Sciatic nerve (tissue), 2 donors: ENCODE measurements around the gene ACACB. TPM values are rescaled to one million over a fixed set of nuclear protein-coding genes. Genes with fewer than 3 reads are reported as not detected.
A peak's percentile ranks its signal among the peaks of the same experiment; 100 is the strongest.

Experiments
- ATAC-seq: fragments of 200-7000 bp; cut with Tn5 transposase; one replicate; pipeline ENCODE4 v1.9.1; 2020; ENCODE audit warnings: mild to moderate bottlenecking, moderate library complexity
- DNase-seq: peaks from one replicate; pipeline ENCODE4 v3.0.0-alpha.2; 2020; ENCODE audit warnings: low spot score
- intact Hi-C: fragments of 100-400 bp; cut with DNase I; formaldehyde crosslinking; loops from one replicate; pipeline ENCODE4 v1.14.2; 2022
- total RNA-seq: library from RNA; stranded (reverse); fragmentation: NEBNext Ultra II Directional; extraction: Animal tissue kit (Norgen Biotek cat#: 25700); gene quantifications from one replicate; pipeline ENCODE4 v1.2.1, GENCODE V29; 2021
- donor health status: DM: no; HTN: no; CAD: no.
- donor health status: DM: no; HTN: no; CAD: no.

ACACB gene
- total RNA-seq, result 112 TPM

DNA sequence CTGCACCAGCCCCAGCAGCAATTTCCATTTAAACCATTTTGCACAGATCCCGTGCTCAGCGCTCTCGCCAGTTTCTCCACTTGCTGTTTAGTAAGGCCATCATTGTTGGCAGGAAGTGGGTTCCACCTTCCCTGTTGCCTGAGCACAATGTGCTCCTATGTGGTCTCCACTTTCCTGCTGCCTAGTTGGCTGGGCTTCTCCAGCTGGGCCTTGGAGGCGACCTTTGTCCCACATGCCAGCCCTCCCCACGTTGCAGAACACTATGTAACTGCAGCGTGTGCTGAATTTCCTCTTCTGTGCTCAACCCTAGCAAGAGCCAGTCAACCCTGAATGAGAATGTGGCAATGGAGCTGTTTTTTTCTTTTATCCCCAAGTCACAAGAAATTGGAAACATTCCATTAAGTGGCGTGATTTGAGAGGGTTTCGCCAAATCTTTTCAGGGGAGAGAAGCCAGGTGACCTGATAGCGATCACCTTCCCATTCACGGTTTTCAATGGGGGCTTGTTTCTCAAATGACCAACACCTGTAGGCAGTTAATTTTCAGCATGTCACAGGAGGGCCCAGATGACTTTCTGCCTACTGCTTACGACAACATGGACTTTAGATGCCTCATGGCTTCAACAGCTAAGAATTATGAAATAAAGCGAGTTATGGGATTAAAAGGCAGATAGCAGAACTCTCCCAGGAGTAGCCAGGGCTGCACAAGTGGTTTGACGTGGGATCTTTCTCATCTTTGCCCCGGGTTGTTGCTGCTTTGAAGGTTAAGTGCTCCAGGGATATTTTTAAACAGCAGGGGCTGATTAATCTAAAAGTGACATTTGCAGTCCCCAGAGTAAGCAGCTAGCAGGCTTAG lies at the start of gene ACACB:
Gene ACACB (plus strand): TSS at position 830 of the 853 bp plus-strand sequence. CDS start 22,819 bp downstream, outside the sequence.
- intact Hi-C loops, result no loop called here
- ATAC-seq (peak; percentile 53), DNase-seq (no peak)

- no peak for ATAC-seq
- DNase-seq, result no peak
- intact Hi-C loops, result no loop called here
Measured at GRCh38 chr12:109069307-109070271, 46.8 kb upstream of the ACACB start.

DNA sequence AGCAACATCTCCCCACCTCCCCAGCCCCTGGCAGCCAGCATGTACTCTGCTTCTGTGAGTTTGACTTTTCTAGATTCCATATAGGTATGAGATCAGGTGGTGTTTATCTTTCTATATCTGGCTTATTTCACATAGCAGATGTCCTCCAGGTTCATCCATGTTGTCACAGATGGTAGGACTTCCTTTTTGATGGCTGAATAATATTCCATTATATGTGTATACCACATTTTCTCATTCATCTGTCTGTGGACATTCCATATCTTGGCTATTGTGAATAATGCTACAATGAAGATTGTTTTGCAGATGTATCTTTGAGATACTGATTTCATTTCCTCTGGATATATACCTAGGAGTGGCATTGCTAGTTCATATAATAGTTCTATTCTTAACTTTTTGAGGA lies 41.5 kb upstream of the ACACB start:
- ATAC-seq, result no peak
- no peak for DNase-seq
- intact Hi-C loops, result no loop called here

- DNase-seq (no peak), ATAC-seq (no peak)
- intact Hi-C loops, result no loop called here
Measured at GRCh38 chr12:109082751-109083150, 33.6 kb upstream of the ACACB start.

- intact Hi-C loops, result no loop called here
- DNase-seq (no peak), ATAC-seq (no peak)
Measured at GRCh38 chr12:109084425-109084824, 32.0 kb upstream of the ACACB start.

GRCh38 chr12:109085590-109085989 lies 30.8 kb upstream of the ACACB start:
- ATAC-seq, result no peak
- DNase-seq, result no peak
- intact Hi-C loops, result no loop called here

GRCh38 chr12:109087250-109087649 lies 29.1 kb upstream of the ACACB start:
- intact Hi-C loops, result no loop called here
- no peak for ATAC-seq
- no peak for DNase-seq

GRCh38 chr12:109088818-109089217 lies 27.6 kb upstream of the ACACB start:
- intact Hi-C loops, result no loop called here
- ATAC-seq (no peak), DNase-seq (no peak)

DNA sequence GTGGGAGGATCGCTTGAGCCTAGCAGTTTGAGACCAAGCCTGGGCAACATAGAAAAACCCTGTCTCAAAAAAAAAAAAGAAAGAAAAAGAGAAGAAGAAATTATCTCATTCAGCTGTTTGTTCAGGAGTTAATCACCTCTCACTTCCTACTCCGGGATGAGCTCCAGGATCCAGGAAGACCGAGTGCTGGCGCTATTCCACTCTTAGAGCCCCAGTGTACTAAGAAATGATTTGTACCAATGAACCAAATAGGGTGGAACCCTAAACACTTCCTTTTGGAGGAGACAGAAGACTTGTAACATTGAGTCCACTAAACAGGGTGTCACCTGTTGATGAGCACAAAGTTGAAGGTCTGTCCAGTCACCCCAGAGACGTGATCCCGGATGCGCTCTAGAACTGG lies 26.7 kb upstream of the ACACB start:
- ATAC-seq (no peak), DNase-seq (no peak)
- intact Hi-C loops, result no loop called here

DNA sequence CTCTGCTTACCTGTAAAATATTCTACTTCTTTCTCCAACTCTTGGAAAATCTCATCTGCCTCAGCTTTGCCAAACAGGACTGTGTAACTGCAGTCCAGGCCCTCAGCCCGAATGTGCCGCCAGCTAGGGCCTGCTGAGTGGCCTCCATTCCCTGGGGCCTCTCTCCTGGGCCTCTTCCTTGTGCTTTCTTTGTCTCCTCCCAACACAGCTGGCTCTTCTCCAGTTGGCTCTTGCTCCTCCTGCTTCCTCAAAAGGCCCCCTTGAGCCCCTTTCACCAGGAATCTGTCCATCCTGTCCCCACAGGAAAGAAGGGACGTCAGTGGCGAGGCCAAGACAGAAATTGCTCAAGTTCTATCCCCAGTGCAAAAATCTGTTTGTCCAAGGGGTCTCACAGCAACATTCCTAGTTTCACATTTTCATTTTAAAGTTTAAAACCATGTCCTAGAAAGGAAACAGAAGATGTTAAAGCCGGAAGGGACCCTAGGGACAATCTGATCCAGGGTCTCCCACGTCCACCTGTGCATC lies 23.8 kb upstream of the ACACB start:
- ATAC-seq, result no peak
- DNase-seq, result no peak
- intact Hi-C loops, result no loop called here

- ATAC-seq, result peak; percentile 87
- intact Hi-C loops, result no loop called here
- peak; percentile 95 for DNase-seq
Measured at GRCh38 chr12:109093022-109093918, 23.1 kb upstream of the ACACB start, which contains the start of gene ALKBH2. TSS of gene ALKBH2 (minus strand) at chr12:109093472. CDS start at chr12:109092786, 686 bp downstream.

GRCh38 chr12:109097140-109097434 lies 19.3 kb upstream of the ACACB start:
- DNase-seq (no peak), ATAC-seq (no peak)
- intact Hi-C loops, result no loop called here

DNA sequence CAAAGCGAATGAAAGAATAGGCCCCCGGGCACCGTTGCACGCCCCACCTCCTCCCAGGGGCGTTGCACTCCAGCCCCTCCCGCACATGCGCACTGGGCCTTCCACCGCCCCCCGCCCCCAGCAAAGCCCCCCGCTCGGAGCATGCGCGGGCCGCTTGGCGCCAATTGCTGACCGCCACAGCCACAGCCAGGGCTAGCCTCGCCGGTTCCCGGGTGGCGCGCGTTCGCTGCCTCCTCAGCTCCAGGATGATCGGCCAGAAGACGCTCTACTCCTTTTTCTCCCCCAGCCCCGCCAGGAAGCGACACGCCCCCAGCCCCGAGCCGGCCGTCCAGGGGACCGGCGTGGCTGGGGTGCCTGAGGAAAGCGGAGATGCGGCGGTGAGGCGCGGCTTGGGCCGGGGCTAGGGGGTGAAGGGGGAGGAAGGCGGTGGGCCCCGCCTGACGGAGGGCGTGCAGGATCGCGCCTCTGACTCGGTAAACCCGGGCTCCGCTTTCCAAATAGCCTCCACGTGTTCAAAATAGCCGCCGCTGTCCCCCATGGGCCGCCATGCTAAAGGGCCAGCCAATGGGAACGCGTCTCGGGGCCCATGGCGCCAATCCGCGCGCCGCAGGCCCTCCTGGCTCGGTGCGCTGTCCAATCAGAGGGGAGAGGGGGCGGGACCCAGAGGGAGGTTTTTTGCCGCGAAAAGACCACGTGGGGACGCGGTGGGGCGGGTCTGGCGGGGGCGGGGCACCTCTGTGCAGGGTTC lies 18.8 kb upstream of the ACACB start, which contains the start of gene UNG:
Gene UNG (plus strand): TSS at position 163 of the 748 bp plus-strand sequence. CDS start 83 bp downstream, at position 246.
- intact Hi-C loops, result no loop called here
- peak; percentile 98 for ATAC-seq

GRCh38 chr12:109098183-109098604 lies 18.2 kb upstream of the ACACB start:
- peak; percentile 70 for ATAC-seq
- intact Hi-C loops, result no loop called here
- DNase-seq, result no peak

More for the DNA sequence above, 18.8 kb upstream of the ACACB start, which contains the start of gene UNG:
- DNase-seq, result peak; percentile 99

- DNase-seq (no peak), ATAC-seq (no peak)
- intact Hi-C loops, result no loop called here
Measured at GRCh38 chr12:109098651-109099050, 17.7 kb upstream of the ACACB start.

DNA sequence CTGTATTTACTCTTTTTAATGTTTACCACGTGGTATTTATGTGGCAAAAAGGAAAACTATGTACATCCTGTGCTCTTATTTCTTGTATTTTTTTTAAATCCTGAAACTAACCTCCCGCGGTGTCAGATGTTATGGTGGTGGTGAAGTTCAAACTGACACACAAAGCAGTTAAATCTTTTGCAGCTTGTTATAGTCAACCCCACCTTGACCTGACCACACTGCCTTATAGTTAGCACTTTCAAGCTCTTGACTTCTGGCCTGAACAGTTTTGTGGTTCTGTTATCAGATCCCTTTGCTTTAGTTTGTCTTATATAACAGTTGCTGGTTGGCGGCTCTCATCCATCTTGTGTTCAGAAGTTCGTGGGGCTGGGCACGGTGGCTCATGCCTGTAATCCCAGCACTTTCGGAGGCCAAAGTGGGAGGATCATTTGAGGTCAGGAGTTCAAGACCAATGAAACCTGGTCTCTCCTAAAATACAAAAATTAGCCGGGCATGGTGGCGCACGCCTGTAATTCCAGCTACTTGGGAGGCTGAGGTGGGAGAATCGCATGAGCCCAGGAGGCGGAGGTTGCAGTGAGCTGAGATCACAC lies 16.9 kb upstream of the ACACB start:
- DNase-seq (no peak), ATAC-seq (no peak)
- intact Hi-C loops, result no loop called here

GRCh38 chr12:109100741-109101140 lies 15.6 kb upstream of the ACACB start:
- intact Hi-C loops, result no loop called here

More at GRCh38 chr12:109100741-109101140, 15.6 kb upstream of the ACACB start:
- ATAC-seq (no peak), DNase-seq (no peak)
